Measurements from ENCODE around the gene TTC1.

TTC1 gene

GRCh38 chr5:160089531-160089930, 80.6 kb downstream of the TTC1 start:
- no peak for DNase-seq

- DNase-seq, result no peak
These were observed 81.1 kb downstream of the TTC1 start for GRCh38 chr5:160090059-160090458.

GRCh38 chr5:160092514-160092913, 83.6 kb downstream of the TTC1 start:
- DNase-seq, result no peak

- no peak for DNase-seq
These were observed 84.2 kb downstream of the TTC1 start for GRCh38 chr5:160092960-160093707.

- DNase-seq, result no peak
These were observed 87.2 kb downstream of the TTC1 start for GRCh38 chr5:160096178-160096577.

- no peak for DNase-seq
These were observed 89.1 kb downstream of the TTC1 start for GRCh38 chr5:160097991-160098390.

GRCh38 chr5:160105686-160106360, 96.9 kb downstream of the TTC1 start:
- DNase-seq, result no peak

- no peak for DNase-seq
These were observed 99.2 kb downstream of the TTC1 start for GRCh38 chr5:160108124-160108523.
